GM21576 (cell line): ENCODE results near the gene CYP27A1.
"Not testable (repeated sequence)": the region's sequence is repeated elsewhere in the genome, so short reads cannot be mapped to it uniquely, and the experiment has no call there.

Experiments used
- ATAC-seq: cut with Tn5 transposase; IDR thresholded peaks from one replicate; pipeline ENCODE4 v1.9.1; 2021; ENCODE audit warnings: mild to moderate bottlenecking, moderate library complexity; ENCODE audit not compliant: unreplicated experiment

Gene CYP27A1

DNA sequence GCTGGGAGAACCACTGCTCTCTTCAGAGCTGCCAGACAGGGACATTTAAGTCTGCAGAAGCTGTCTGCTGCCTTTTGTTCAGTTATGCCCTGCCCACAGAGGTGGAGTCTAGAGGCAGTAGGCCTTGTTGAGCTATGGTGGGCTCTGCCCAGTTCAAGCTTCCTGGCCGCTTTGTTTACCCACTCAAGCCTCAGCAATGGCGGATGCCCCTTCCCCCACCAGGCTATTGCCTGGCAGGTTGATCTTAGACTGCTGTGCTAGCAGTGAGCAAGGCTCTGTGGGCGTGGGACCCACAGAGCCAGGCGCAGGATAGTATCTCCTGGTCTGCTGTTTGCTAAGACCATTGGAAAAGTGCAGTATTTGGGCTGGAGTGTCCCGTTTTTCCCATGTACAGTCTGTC is 9.2 kb upstream of the CYP27A1 start:
- ATAC-seq, result not testable (repeated sequence)

DNA sequence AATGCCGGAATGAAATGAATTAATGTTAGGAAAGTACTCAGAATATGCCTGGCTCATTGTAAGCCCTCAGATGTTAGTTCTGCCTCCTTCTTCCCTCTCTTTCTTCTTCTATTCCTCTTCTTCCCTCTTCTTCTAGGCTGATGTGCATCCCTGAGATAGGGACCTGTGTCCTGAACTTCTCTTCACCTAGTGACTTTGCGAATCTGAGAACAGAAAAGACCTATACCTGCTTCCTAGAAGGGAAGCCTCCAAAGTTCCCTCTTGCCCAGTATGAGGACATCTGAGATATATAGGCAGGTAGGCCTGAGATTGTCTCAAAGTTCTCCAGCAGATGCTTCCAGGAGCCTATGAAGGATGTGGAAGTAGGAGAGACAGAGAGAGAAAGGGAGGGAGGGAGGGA is 8.1 kb upstream of the CYP27A1 start:
- no peak for ATAC-seq

DNA sequence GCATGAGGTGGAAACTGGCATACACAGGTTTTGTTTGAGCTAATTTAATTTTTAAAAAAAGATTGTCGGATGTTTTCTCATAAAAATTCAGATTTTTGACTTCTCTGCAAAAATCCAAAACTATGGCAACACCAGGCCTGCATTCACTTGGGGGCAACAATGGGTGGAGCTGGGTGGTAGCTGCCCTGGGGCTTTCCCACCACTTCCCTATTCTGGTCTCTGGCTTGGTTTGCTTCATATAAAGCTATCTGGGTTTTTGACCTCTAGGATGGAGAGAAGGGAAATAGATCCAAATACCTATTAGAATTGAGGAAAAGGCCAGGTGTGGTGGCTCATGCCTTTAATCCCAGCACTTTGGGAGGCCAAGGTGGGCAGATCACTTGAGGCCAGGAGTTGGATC is 5.5 kb upstream of the CYP27A1 start:
- ATAC-seq, result no peak

DNA sequence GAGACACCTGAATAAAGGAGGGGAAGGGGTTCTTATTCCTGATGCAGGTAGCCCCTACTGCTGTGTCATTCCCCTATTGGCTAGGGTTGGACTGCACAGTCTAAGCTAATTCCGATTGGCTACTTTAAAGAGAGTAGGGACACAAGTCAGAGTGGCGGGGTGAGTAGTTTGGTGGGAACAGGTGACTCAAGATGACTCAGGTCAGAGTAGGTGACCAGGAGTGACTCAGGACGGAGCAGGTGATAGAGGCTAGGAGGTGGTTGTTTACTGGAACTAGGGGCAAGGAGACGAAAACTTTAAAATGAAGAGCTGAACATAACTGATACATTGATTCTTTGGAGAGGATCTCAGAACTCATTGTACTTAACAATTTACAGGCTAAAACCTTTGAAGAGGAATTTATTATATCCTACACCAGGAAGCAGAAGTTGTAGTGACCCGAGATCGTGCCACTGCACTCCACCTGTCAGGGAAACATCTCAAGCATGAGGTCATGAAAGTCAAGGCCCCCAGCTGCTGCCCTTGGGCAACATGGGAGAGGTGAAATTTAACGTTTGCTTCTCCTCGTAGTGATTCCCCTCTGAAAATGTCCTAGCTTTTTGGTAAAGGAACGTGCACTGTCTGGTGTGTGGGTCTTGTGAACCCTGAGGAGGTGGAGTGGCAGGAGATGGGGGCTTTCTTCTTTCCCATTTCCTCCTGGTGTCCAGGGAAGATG is 4.5 kb upstream of the CYP27A1 start:
- ATAC-seq, result no peak

DNA sequence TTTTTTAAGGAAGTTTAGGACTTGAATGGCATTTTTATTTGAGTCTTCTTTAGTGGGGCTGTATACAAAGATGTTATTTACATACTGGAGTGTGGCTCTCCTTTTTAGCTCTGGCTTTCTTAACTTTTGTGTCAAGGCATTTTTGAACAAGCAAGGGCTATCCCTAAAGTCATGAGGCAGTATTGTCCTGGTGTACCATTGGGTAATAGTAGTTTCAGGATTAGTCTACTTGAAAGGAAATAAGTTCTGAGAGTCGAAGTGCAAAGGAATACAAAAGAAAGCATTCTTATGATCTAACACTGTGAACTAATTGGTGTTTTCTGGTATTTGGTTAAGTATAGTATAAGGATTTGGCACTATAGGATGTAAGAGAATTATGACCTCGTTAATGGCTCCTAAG is 1.9 kb upstream of the CYP27A1 start:
- no peak for ATAC-seq

DNA sequence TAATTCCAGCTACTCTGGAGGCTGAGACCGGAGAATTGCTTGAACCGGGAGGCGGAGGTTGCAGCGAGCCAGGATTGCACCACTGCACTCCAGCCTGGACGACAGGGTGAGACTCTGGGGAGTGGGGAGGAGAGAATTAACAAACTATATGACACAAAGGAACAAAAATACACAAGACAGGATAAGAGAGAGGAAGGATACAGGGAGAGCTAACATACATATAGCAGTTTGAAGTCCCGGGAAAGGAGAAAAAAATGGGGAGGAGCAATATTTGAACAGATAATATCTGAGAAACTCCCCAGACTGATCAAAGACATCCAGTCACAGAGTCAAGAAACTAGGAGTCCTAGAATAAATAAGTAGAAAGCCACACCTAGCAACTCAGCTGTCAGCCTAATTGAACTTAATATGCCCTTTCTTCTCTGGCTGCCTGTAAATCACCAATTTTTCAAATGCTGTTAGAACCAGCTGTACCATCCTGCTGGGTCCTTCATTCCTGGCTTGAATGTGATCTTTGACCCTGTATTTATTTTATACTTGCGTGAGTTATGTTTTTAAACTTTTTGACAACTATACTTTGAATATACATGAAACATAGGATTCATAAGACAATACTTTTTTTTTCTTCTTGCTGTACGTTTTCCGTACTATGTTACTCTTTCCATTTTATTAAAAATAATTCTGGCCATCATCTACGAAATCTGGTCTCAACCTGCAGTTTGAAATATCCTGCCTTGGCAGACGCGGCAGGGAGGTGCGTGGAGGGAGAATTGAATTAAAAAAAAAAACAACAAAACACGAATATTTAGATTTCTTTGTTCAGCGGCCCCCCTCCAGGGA is 876 bp upstream of the CYP27A1 start:
- ATAC-seq, result no peak

DNA sequence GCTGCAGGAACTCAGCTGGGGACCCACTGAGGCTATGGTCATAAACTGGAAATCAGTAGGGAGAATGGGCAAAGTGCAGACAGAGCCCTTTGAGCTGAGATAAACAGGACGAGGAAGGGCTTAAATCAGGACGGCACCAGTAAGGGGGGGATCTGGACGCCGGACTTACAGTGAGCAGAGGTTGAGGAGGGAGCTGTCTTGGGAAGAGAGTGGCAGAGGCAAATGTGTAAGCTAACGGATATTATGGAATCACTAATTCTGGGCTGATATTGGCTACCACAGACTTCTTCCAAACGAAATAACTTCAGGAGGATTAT is 539 bp downstream of the CYP27A1 start:
- ATAC-seq, result no peak

DNA sequence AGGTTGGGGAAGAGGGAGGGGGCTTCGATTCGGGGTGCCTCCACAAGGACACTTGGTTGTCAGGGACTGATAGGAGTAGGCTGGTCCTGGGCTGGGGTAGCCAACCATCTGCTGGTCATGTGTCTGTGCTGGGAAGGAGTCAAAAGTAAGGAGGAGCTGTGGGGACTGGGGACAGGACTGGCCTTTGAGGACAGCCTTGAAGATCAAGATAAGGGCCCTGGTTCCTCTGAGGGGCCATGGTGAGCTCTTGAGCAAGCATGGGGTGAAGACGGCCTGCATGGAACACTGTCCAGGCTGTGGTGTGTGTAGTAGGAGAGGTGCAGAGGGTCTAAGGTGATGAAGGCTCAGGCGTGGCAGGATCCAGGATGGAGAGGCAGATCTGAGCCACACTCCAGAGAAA is 1.7 kb downstream of the CYP27A1 start:
- ATAC-seq, result no peak

DNA sequence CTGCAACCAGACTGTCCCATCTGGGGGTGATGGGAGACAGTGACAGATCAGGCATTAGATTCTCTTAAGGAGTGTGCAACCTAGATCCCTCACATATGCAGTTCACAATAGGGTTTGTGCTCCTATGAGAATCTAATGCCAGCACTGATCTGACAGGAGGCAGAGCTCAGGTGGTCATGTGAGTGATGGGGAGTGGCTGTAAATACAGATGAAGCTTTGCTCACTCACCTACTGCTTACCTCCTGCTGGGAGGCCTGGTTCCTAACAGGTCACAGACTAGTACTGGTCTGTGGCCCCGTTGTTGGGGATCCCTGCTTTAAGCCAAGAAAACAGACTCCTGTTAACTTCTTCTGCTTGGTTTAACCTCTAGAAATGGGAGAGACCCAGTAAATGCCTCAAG is 3.2 kb downstream of the CYP27A1 start:
- ATAC-seq, result no peak

DNA sequence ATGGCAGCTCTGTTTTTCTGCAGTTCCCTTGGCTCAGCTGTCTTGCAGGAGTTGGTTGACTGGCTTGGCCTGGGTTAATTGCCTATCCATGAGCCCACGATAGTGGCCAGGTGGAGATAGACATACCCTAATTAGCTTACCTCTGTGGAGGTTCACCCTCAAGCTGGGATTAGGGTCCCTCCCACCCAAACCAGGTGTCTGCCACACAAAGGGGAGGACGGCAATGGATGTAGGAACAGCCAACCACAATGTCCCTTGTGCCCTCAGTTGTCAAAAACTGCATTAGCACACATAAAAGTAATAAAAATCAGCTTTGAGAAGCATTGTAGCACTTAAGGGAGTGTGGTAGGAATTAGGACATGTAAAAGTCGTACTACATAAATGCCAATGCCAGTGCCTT is 4.2 kb downstream of the CYP27A1 start:
- no peak for ATAC-seq

DNA sequence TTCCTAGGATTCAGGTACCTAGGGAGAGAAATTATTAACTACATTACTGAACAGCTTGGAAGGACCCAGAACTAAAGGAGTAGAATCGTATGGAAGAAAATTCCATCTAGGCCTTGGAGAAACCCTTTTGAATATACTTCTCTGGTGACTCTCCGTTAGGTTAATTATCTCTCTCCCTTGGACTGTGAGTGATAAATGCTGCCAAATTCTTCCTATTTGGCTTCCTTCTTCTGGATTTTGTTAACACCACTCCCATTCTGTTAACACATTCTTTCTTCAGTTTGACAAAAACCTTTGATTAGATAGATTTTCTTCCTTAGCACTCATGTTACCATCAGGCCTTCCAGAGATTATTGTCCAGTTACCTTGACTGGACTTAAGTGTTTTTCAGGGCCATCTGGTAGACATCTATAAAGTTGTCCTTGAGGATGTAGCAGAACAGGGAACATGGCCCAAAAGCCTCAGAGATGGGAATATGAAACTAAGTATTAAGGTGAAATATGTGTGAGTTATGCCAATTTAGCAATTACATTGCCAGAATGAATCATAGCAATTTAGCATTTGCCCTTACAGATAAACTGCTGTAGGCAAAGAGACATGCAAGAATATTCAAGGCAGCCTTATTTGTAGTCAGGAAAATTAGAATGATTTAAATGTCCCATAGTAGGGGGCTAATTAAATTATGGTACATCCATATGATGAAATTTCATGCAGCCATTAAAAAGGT is 6.7 kb downstream of the CYP27A1 start:
- no peak for ATAC-seq

DNA sequence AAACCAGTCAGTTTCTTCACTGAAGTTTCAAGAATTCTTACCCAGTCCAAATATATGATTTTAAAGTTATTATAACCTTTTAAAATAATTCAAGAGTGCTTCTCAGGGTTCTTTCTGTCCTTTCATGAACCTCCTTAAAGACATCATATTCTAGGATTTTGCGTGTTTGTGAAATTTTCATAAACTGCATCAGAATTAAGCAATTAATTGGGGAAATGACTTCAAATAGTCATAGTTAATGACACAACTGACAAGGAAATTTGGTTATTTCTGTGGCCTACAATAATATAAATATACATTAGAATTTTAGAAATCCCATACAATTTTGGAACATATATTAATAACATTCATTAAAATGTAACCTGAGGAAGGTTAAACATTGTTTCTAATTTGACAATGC is 10.5 kb downstream of the CYP27A1 start:
- ATAC-seq, result no peak

DNA sequence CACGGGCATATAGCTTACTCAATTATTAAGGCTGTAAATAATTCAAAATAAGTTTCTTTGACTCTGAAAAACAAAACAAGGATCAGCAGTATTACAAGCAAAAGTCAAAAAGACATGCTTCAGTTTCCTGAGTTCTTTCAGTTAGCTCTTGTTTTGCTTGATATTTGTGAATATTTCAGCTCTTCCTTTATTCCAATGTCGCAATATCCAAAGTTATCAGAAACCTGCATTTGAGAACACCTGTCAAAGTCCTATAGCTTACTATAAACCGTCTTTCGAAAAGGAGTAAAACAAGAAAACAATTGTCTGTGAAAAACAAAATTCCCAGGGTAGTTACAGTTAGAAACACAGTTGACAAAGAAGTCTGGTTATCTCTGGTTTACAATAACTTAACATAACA is 14.7 kb downstream of the CYP27A1 start:
- ATAC-seq, result no peak

DNA sequence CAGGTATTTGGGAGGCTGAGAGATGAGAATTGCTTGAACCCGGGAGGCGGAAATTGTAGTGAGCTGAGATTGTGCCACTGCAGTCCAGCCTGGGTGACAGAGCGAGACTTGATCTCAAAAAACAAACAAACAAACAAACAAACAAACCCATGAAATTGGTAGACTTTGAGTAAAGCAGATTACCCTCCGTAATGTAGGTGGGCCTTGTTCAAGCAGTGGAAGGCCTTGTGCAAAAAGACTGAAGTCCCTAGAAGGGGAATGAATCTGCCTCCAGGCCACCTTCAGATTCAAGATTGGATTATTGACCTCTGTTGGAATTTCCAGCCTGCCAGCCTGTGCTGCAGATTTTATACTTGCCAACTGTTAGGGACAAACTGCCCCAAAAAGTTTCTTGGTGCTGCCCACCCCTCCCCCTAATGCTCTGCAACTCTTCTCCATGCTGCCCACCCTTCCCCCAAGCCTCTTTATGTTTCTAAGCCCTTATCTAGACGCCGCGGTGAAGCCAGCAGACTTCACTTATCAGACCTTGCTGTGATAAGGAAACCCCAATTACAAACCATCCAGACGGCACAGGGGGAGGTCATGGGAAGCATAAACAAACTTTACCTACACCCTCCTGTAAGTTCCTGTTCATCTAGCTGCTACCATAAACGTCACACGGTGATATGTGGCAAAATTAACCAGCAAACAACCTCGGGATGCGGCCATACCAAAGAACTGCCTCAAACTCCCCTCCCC is 17.0 kb downstream of the CYP27A1 start:
- ATAC-seq, result no peak

DNA sequence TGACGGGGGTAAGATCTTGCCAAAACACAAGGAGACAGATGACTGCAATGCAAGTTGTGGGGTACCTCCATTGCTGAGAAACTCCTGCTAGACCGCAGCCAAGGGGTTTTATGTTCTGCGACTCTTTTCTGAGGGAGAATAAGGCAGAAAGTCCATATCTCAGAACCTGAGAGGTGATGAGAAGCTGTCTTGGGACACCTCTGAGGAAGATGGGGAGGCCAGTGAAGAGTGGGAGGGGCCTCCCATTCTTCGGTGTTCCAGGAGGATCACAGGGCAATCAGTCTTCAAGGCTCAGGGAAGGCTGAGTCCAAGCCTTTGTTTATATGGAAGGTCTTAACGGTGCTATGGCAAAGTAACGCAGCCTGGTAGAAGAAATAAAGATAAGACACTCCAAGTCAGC is 18.0 kb downstream of the CYP27A1 start:
- ATAC-seq, result no peak

DNA sequence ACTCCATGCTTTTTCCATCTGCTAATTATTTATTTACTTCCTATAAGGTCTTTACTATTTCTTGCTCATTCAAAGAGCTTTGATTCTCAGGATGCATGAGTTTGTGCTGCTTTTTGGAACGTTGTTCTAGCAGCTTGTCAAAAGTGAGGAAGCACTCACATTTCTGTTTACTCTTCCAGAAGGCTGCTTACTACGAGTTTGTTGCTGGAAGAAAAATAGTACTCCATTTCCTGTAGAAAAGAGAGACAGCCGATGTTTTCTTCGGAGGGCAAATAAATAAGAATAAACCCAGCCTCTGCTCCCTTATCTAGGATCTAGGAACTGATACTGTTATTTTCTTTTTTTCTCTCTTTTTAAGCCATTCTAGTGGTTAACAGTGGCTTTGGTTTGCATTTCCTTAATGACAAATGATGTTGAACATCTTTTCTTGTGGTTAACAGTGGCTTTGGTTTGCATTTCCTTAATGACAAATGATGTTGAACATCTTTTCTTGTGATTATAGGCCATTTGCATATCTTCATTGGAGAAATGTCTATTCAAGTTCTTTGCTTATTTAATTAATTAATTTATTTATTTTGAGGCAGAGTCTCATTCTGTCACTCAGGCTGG is 20.5 kb downstream of the CYP27A1 start:
- no peak for ATAC-seq

DNA sequence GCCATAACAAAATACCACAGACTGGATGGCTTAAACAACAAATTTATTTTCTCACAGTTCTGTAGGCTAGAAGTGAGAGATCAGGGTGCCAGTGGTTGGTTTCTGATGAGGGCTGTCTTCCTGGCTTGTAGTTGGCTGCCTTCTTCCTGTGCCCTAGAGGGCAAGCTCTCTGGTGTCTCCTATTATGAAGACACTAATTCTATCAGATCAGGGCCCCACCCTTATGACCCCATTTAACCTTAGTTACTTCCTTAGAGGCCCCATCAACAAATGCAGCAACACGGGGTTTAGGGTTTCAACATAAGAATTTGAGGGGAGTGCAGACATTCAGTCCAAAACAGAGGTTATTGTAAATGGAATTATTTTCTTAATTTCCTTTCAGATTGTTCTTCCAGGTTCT is 22.9 kb downstream of the CYP27A1 start:
- no peak for ATAC-seq

DNA sequence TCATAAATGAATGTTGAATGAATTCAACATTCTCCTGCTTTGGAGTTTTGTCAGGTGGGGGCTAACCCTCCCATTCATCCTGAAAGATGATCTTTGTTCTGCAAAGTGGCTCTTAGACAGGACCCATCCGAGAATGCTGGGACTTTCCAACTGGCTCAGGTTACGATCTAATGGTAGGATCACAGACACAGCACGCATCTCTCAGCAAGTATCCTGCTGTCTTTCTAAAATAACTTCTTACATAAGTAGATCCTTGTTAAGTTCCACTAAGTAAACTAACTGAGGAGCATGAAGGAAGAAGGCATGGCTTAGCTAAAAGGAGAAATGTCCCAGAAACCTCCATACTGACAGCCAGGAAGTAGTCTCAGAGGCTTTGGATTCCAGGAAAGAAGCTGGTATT is 23.7 kb downstream of the CYP27A1 start:
- no peak for ATAC-seq

DNA sequence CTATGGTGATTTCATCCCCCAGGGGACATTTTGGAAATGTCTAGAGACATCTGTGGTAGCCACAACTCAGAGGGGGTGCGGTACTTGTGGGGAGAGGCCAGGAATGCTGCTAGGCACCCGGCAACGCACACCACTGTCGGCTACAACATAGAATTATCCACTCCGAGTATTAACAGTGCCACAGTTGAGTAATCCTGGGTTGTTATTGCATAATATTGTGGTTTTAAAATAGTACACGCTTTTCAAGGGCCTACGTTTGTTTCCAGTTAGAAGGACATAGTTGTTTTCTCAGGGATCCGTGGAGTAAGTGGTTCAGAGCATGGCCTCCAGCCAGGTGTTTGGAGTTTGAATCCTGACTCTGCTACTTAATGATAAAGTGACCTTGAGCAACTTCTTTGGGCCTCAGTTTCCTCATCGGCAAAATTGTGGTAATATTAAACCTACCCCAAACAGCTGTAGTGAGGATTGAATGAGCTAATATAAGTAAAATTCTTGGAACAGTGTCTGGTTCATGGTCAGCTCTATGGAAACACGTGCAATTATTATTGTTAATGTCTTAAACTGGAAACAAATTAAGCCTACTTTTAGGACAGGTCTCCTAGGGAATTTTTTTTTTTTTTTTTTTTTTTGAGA is 24.5 kb downstream of the CYP27A1 start:
- ATAC-seq, result no peak

DNA sequence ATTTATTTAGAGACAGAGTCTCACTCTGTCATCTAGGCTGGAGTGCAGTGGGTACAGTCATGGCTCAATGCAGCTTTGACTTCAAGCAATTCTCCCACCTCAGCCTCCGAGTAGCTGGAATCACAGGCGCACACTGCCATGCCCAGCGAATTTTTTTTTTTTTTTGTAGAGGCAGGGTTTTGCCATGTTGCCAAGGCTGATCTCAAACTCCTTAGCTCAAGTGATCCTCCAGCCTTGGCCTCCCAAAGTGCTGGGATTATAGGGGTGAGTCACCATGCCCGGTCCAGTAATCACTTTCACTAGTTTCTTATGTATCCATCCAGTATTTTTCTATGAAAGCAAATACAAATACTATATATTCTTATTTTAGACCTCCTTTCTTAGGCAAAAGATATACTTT is 25.7 kb downstream of the CYP27A1 start:
- no peak for ATAC-seq
